Stimulated activated memory B cell treated with anti-CD40 and anti-IgM and Interleukin-4, amounts not matched to agents 10 μg/mL and 1 μg/mL and 100 μg/mL, for 72 hours (primary cell): Measurements from ENCODE around the gene PEF1.

Source experiments
- ATAC-seq: fragments of 150-1000 bp; cut with Tn5 transposase; 2 replicates; pipeline ENCODE4 v1.10.0; 2021
- H3K27ac Mint-ChIP-seq: one replicate; pipeline ENCODE4 v1.8.0; 2022; ENCODE audit warnings: mild to moderate bottlenecking, mixed read lengths
- H3K27me3 Mint-ChIP-seq: one replicate; pipeline ENCODE4 v1.8.0; 2022; ENCODE audit warnings: mixed read lengths
- H3K36me3 Mint-ChIP-seq: one replicate; pipeline ENCODE4 v1.8.0; 2022; ENCODE audit warnings: mixed read lengths
- H3K4me1 Mint-ChIP-seq: one replicate; pipeline ENCODE4 v1.8.0; 2022; ENCODE audit warnings: mixed read lengths
- H3K4me3 Mint-ChIP-seq: one replicate; pipeline ENCODE4 v1.8.0; 2022; ENCODE audit warnings: mild to moderate bottlenecking, moderate library complexity, mixed read lengths
- H3K9me3 Mint-ChIP-seq: one replicate; pipeline ENCODE4 v1.8.0; 2022; ENCODE audit warnings: mixed read lengths

The PEF1 gene

GRCh38 chr1:31620631-31621497 is 23.8 kb downstream of the PEF1 start:
- Mint-ChIP-seq H3K36me3 (peaks cover 19% of the 10 kb centered on the region), H3K4me1 (peaks cover 52% of the 10 kb centered on the region), H3K4me3 (no peak overlapping the region), H3K9me3 (no peaks in the 10 kb centered on the region), H3K27me3 (peaks cover 38% of the 10 kb centered on the region), H3K27ac (no peak overlapping the region)
- no peak for ATAC-seq

DNA sequence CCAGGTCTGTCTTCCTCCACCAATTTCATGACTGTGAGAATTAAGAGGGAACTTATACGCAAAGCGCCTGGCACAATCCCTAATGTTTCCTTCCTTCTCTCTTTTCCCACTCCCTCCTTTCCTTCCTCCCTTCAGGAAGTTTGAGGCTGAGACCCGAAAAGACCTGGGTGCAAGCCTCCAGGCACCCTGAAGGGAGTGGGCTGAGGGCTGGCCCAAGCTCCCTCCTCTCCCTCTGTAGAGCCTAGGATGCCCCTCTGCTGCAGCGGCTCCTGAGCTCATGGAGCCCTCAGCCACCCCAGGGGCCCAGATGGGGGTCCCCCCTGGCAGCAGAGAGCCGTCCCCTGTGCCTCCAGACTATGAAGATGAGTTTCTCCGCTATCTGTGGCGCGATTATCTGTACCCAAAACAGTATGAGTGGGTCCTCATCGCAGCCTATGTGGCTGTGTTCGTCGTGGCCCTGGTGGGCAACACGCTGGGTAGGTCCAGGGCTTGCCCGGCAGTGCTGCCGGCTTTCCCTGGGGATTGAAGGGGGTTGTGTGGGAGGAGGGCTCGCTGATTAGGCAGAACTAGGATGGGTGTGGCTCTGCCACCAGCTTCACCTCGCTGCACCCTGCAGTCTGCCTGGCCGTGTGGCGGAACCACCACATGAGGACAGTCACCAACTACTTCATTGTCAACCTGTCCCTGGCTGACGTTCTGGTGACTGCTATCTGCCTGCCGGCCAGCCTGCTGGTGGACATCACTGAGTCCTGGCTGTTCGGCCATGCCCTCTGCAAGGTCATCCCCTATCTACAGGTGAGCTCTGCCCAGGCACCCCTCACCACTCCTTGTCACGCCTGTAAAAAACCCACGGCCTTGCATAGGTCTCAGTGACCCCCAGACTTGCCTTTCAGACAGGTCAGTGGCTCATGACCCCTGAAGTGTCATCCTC is 25.5 kb downstream of the PEF1 start:
- H3K9me3 Mint-ChIP-seq: no peaks in the 10 kb centered on the region
- H3K4me1 Mint-ChIP-seq: peaks cover 35% of the 10 kb centered on the region
- H3K36me3 Mint-ChIP-seq: peaks cover 10% of the 10 kb centered on the region
- H3K4me3 Mint-ChIP-seq: no peak overlapping the region
- no peak overlapping the region for H3K27ac Mint-ChIP-seq
- peak; percentile 49 for ATAC-seq
- peaks cover 45% of the 10 kb centered on the region for H3K27me3 Mint-ChIP-seq

GRCh38 chr1:31617916-31618746 is 26.5 kb downstream of the PEF1 start:
- Mint-ChIP-seq H3K9me3 (no peaks in the 10 kb centered on the region), H3K36me3 (no peaks in the 10 kb centered on the region), H3K4me1 (peaks cover 26% of the 10 kb centered on the region), H3K4me3 (peak overlapping the region; percentile 24), H3K27me3 (peaks cover 45% of the 10 kb centered on the region), H3K27ac (no peak overlapping the region)
- peak; percentile 63 for ATAC-seq

GRCh38 chr1:31617218-31617915 is 27.3 kb downstream of the PEF1 start, which contains the start of gene HCRTR1:
TSS of gene HCRTR1 (plus strand) at chr1:31617689. CDS start at chr1:31619193, 1,504 bp downstream.
- no peaks in the 10 kb centered on the region for H3K9me3 Mint-ChIP-seq
- peak within 1 kb of the TSS; percentile 66 for H3K4me3 Mint-ChIP-seq
- peaks cover 45% of the 10 kb centered on the region for H3K27me3 Mint-ChIP-seq
- no peak within 1 kb of the TSS for H3K27ac Mint-ChIP-seq
- no peak for ATAC-seq
- peaks cover 26% of the 10 kb centered on the region for H3K4me1 Mint-ChIP-seq
- H3K36me3 Mint-ChIP-seq: no peaks in the 10 kb centered on the region

DNA sequence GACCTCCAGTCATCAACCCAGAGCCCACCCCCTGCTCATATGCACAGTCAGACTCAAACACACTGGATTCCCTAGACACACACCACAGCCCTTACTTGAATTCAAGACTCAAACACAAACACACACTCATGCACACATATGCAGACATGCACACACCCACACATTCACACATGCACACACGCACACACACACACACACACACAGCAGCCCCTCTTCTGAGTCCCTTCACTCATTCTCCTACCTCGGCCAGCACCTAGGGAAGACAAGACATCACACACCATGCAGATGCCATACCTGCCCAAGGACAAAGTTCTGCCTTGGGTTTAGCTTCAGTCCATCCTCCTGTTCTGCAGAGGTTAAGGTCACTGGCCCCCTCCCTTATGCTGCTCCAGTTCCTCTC is 28.7 kb downstream of the PEF1 start:
- H3K4me3 Mint-ChIP-seq: no peak overlapping the region
- peaks cover 26% of the 10 kb centered on the region for H3K4me1 Mint-ChIP-seq
- H3K27ac Mint-ChIP-seq: no peak overlapping the region
- H3K36me3 Mint-ChIP-seq: no peaks in the 10 kb centered on the region
- no peak for ATAC-seq
- peaks cover 45% of the 10 kb centered on the region for H3K27me3 Mint-ChIP-seq
- H3K9me3 Mint-ChIP-seq: no peaks in the 10 kb centered on the region

DNA sequence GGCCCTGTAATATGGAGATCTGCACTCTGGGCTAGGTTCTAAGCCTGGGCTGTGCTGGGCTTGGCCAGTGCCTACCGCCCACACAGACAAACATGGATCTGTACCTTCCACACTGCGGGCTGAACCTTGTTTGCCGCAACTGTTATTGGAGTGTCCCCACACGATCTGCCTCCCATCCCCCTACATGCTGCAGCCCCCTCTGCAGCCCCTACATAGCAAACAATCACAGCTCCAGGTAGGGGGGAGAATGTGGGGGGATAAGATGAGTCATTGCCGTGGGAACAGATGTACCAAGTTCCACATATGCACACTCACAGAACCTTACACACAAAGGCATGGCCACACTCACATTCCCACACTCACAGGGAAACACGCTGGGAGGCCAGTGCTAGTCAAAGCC is 29.3 kb downstream of the PEF1 start:
- Mint-ChIP-seq H3K27ac (no peak overlapping the region), H3K9me3 (no peaks in the 10 kb centered on the region), H3K4me1 (peaks cover 26% of the 10 kb centered on the region), H3K36me3 (no peaks in the 10 kb centered on the region), H3K27me3 (peaks cover 45% of the 10 kb centered on the region), H3K4me3 (no peak overlapping the region)
- no peak for ATAC-seq

- no peaks in the 10 kb centered on the region for H3K9me3 Mint-ChIP-seq
- H3K27ac Mint-ChIP-seq: no peak overlapping the region
- H3K36me3 Mint-ChIP-seq: no peaks in the 10 kb centered on the region
- peaks cover 22% of the 10 kb centered on the region for H3K4me1 Mint-ChIP-seq
- ATAC-seq: no peak
- H3K4me3 Mint-ChIP-seq: no peak overlapping the region
- peaks cover 39% of the 10 kb centered on the region for H3K27me3 Mint-ChIP-seq
Measured at GRCh38 chr1:31614414-31615005, 30.2 kb downstream of the PEF1 start.

- Mint-ChIP-seq H3K36me3 (no peaks in the 10 kb centered on the region), H3K27ac (no peak overlapping the region), H3K9me3 (peaks cover 3% of the 10 kb centered on the region), H3K27me3 (no peaks in the 10 kb centered on the region), H3K4me1 (peaks cover 10% of the 10 kb centered on the region), H3K4me3 (no peak overlapping the region)
- ATAC-seq: no peak
Measured at GRCh38 chr1:31609514-31610118, 35.1 kb downstream of the PEF1 start.

DNA sequence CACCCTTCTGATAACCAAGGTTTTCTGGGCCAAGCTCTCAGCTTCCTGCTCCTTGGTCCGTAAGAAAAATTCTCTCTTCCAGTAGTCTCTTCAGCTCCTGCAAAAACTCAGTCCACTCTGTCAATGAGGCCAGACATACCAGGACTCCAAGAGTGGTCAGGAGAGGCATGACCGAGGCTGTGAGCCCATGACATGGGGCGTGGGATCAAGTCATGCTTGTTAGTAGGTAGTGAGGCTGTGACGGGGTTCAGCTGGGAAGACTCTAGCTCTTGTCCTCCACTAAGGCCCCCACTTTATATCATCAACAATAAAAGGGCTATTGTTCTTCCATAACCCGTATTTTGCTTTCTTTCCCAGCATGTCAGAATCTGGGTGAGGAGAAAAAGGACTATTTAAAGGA is 37.3 kb downstream of the PEF1 start:
- peak overlapping the region; percentile 79 for H3K27ac Mint-ChIP-seq
- H3K4me3 Mint-ChIP-seq: no peak overlapping the region
- no peak for ATAC-seq
- H3K36me3 Mint-ChIP-seq: no peaks in the 10 kb centered on the region
- H3K9me3 Mint-ChIP-seq: peaks cover 6% of the 10 kb centered on the region
- no peaks in the 10 kb centered on the region for H3K27me3 Mint-ChIP-seq
- H3K4me1 Mint-ChIP-seq: peaks cover 10% of the 10 kb centered on the region

GRCh38 chr1:31605908-31606427 is 38.7 kb downstream of the PEF1 start:
- H3K27me3 Mint-ChIP-seq: no peaks in the 10 kb centered on the region
- H3K9me3 Mint-ChIP-seq: peaks cover 6% of the 10 kb centered on the region
- peak overlapping the region; percentile 79 for H3K27ac Mint-ChIP-seq
- H3K4me3 Mint-ChIP-seq: no peak overlapping the region
- peak; percentile 99 for ATAC-seq
- no peaks in the 10 kb centered on the region for H3K36me3 Mint-ChIP-seq
- H3K4me1 Mint-ChIP-seq: peaks cover 10% of the 10 kb centered on the region

DNA sequence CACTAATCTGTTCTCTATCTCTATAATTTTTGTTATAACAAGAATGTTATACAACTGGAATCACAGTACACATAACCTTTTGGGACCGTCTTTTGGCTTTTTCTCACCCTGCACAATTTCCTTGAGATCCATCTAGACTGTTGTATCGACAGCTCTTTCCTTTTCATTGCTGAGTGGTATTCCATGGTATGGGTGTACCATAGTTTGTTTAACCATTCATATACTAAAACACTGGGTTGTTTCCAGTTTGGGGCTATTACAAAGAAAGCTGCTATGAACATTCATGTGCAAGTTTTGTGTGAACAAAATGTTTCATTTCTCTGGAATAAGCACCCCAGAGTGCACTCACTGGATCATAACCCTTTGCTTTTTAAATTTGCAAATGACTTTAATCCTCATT is 42.6 kb downstream of the PEF1 start:
- Mint-ChIP-seq H3K4me3 (no peak overlapping the region), H3K27me3 (no peaks in the 10 kb centered on the region), H3K36me3 (no peaks in the 10 kb centered on the region), H3K9me3 (peaks cover 6% of the 10 kb centered on the region), H3K4me1 (peaks cover 10% of the 10 kb centered on the region), H3K27ac (no peak overlapping the region)
- no peak for ATAC-seq

GRCh38 chr1:31600641-31601040 is 44.0 kb downstream of the PEF1 start:
- no peak overlapping the region for H3K4me3 Mint-ChIP-seq
- peaks cover 8% of the 10 kb centered on the region for H3K4me1 Mint-ChIP-seq
- peak overlapping the region; percentile 25 for H3K27ac Mint-ChIP-seq
- no peaks in the 10 kb centered on the region for H3K36me3 Mint-ChIP-seq
- H3K9me3 Mint-ChIP-seq: peaks cover 3% of the 10 kb centered on the region
- peaks cover 6% of the 10 kb centered on the region for H3K27me3 Mint-ChIP-seq
- no peak for ATAC-seq

- no peaks in the 10 kb centered on the region for H3K36me3 Mint-ChIP-seq
- H3K4me1 Mint-ChIP-seq: peaks cover 7% of the 10 kb centered on the region
- ATAC-seq: no peak
- H3K27ac Mint-ChIP-seq: no peak overlapping the region
- peaks cover 3% of the 10 kb centered on the region for H3K9me3 Mint-ChIP-seq
- no peak overlapping the region for H3K4me3 Mint-ChIP-seq
- H3K27me3 Mint-ChIP-seq: peaks cover 6% of the 10 kb centered on the region
Measured at GRCh38 chr1:31598980-31599379, 45.7 kb downstream of the PEF1 start.
